NB4 (cell line): ENCODE results near the gene HOMER2.

Experiments used
- MAX ChIP-seq: IDR thresholded peaks from 2 replicates; pipeline ENCODE4 v1.6.1; 2011; ENCODE audit warnings: low read depth, low read length
- POLR2A ChIP-seq: IDR thresholded peaks from 2 replicates; pipeline ENCODE4 v1.6.1; 2011; ENCODE audit warnings: mild to moderate bottlenecking; ENCODE audit not compliant: insufficient read length; ENCODE audit errors: extremely low read depth
- TF ChIP-seq, protein P1 (sequence below): IDR thresholded peaks from one replicate; pipeline ENCODE4 v1.5.1; 2012; ENCODE audit warnings: low read depth, low read length

GRCh38 chr15:82992436-82992998 is 40.0 kb upstream of the HOMER2 start:
- TF ChIP-seq, protein P1, sequence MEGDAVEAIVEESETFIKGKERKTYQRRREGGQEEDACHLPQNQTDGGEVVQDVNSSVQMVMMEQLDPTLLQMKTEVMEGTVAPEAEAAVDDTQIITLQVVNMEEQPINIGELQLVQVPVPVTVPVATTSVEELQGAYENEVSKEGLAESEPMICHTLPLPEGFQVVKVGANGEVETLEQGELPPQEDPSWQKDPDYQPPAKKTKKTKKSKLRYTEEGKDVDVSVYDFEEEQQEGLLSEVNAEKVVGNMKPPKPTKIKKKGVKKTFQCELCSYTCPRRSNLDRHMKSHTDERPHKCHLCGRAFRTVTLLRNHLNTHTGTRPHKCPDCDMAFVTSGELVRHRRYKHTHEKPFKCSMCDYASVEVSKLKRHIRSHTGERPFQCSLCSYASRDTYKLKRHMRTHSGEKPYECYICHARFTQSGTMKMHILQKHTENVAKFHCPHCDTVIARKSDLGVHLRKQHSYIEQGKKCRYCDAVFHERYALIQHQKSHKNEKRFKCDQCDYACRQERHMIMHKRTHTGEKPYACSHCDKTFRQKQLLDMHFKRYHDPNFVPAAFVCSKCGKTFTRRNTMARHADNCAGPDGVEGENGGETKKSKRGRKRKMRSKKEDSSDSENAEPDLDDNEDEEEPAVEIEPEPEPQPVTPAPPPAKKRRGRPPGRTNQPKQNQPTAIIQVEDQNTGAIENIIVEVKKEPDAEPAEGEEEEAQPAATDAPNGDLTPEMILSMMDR, result no peak
- TF ChIP-seq POLR2A (no peak), MAX (no peak)
